Activated T-helper 9 cell treated with anti-CD3 and anti-CD28 coated beads, Interleukin-2, amount 50 U/mL, for 16 hours (primary cell): ENCODE measurements around the gene RBL1.
"Not testable (repeated sequence)": the region's sequence is repeated elsewhere in the genome, so short reads cannot be mapped to it uniquely, and the experiment has no call there.

Experiments
- DNase-seq: peaks from one replicate; pipeline ENCODE4 v3.0.0-alpha.2; 2020; ENCODE audit warnings: low read depth

Gene RBL1, protein sequence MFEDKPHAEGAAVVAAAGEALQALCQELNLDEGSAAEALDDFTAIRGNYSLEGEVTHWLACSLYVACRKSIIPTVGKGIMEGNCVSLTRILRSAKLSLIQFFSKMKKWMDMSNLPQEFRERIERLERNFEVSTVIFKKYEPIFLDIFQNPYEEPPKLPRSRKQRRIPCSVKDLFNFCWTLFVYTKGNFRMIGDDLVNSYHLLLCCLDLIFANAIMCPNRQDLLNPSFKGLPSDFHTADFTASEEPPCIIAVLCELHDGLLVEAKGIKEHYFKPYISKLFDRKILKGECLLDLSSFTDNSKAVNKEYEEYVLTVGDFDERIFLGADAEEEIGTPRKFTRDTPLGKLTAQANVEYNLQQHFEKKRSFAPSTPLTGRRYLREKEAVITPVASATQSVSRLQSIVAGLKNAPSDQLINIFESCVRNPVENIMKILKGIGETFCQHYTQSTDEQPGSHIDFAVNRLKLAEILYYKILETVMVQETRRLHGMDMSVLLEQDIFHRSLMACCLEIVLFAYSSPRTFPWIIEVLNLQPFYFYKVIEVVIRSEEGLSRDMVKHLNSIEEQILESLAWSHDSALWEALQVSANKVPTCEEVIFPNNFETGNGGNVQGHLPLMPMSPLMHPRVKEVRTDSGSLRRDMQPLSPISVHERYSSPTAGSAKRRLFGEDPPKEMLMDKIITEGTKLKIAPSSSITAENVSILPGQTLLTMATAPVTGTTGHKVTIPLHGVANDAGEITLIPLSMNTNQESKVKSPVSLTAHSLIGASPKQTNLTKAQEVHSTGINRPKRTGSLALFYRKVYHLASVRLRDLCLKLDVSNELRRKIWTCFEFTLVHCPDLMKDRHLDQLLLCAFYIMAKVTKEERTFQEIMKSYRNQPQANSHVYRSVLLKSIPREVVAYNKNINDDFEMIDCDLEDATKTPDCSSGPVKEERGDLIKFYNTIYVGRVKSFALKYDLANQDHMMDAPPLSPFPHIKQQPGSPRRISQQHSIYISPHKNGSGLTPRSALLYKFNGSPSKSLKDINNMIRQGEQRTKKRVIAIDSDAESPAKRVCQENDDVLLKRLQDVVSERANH

GRCh38 chr20:37095599-37096414 lies at the start of gene RBL1:
Gene RBL1 (minus strand): TSS chr20:37095997. CDS start chr20:37095928, 69 bp downstream.
- peak; percentile 76 for DNase-seq

DNA sequence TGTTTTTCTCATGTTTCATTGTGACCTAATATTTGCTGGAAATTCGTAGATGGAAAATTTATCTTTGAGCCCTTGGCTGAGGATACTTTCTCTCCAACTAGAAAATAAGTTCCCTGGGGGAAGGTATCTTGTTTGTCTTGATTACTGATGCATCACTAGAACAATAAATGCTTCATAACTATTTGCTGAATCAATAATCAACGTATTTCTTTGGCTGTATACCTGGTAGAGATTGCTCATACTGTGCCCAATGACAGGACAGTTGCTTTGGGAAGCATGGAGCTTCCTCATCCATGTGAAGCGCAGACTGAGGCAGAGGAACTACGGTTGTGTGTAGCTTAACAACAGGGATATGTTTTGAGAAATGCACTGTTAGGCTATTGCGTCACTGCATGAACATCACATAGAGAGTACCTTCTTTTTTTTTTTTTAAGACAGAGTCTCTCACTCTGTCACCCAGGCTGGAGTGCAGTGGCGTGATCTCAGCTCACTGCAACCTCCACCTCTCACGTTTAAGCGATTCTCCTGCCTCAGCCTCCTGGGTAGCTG lies 49.1 kb upstream of the RBL1 start:
- DNase-seq = no peak

GRCh38 chr20:37142708-37143107 lies 46.9 kb upstream of the RBL1 start:
- DNase-seq = no peak

- no peak for DNase-seq
These were observed 41.8 kb upstream of the RBL1 start for GRCh38 chr20:37137547-37137946.

- no peak for DNase-seq
These were observed 38.2 kb upstream of the RBL1 start for GRCh38 chr20:37133952-37134351.

DNA sequence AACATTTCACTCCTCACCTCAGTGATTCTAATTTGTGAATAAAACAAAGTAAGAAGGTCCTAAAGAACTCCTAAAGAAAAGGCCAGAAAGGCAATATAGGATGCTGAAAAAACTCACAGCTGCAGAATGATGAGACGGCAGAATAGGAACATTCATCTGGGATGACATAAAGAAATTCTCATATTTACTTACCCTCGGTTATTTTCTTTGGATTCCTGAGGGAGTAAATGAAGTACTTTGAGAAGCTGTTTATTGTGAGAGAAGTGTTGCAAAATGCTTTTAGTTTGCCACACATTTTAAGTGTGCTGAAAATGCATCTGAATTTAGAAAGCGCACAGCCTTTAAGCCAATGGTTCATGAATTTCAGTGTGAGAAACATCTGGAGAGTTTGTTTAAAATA lies 35.7 kb upstream of the RBL1 start:
- no peak for DNase-seq

GRCh38 chr20:37128803-37129202 lies 33.0 kb upstream of the RBL1 start:
- no peak for DNase-seq

DNA sequence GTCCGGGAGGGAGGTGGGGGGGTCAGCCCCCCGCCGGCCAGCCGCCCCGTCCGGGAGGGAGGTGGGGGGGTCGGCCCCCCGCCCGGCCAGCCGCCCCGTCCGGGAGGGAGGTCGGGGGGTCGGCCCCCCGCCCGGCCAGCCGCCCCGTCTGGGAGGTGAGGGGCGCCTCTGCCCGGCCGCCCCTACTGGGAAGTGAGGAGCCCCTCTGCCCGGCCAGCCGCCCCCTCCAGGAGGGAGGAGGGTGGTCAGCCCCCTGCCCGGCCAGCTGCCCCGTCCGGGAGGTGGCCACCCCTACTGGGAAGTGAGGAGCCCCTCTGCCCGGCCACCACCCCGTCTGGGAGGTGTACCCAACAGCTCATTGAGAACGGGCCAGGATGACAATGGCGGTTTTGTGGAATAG lies 30.5 kb upstream of the RBL1 start:
- not testable (repeated sequence) for DNase-seq

DNA sequence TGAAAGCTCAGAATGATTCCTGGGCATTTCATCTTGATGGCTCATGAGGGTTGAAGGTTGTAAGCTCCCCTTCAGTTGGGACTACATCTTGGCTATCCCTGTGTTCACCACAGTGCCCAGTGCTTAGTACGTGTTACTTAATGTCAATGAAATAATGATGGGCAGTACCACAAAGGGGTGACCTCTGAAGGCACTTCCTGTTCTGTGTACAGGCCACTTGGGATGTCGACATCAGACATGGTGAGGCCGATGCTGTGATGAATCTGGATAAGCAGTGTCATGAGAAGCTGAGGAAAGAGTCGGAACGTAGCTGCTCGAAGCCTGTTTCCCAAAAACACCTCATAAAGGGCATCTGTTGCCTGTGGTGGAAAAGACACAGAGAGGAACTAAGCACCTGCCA lies 27.6 kb upstream of the RBL1 start:
- DNase-seq = no peak

DNA sequence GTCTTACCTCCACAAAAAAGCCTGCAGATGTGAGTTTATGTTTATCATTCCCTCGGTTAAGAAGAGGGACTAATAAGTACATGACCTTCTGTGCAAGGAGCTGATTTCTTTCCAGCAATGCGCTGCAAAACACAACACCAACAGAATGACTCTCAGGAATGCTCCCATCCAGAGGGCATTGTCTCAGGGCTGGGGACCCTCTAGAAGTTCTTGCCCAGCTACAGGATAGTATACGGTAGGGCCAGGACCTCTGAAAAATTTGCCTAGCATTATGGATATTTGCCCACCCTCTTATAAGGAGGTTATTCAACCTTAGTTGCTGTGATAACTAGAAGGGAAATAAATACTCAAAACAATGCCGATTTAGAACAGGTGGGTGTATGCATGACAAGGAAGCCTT lies 24.7 kb upstream of the RBL1 start:
- no peak for DNase-seq

GRCh38 chr20:37119356-37120036 lies 23.7 kb upstream of the RBL1 start:
- DNase-seq = no peak

DNA sequence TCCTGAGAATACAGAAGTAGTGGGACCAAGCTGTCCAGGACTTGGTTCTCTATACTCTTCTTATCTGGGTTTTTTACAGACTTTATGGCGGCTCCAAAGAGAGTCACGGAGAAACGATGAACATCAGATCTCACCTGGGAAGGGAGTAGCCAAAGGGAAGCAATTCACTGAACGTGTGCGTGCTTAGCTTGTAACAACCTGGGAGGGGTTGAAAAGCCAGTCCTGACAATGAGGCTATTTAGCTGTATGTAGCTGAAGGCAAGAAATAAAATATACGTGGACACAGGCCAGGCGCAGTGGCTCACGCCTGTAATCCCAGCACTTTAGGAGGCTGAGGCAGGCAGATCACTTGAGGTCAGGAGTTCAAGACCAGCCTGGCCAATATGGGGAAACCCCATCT lies 18.2 kb upstream of the RBL1 start:
- no peak for DNase-seq

DNA sequence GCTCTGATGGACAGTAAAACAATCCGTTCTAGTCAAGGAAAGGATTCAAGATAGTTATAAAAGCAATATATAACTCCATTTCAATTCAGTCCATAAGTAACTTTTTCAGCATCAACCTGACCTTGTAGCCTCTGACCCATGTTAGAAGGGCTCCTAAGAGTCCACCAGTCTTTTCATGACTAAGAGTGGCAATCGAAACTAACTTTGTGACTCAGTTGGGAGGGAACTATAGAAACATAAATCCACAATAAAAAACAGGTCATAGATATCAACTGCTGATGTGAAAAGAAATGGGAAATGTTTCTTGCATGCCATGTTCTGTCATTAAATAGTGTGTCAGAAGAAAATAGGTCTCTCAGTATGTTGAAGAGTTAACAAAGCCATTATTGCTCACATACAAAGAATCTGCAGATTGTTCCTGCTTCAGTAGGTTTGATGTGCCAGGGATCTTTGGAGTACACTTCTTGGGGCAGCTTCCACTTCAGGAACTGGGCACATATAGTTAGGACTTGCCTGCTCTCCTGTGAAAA lies 16.2 kb upstream of the RBL1 start:
- no peak for DNase-seq

DNA sequence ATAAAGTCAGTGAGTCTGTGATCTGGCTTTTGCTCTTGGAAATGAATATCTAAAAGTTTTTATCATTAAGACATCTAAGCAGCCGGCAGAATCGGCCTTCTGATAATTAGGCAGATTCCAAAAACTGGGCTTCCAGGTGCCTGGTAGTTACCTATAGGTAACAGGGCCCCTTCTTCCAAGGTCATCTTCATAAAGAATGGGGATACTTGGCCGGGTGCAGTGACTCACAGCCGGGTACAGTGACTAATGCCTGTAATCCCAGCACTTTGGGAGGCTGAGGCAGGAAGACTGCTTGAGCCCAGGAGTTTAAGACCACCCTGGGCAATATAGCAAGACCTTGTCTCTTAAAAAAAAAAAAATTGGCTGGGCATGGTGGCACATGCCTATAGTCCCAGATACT lies 12.9 kb upstream of the RBL1 start:
- no peak for DNase-seq

DNA sequence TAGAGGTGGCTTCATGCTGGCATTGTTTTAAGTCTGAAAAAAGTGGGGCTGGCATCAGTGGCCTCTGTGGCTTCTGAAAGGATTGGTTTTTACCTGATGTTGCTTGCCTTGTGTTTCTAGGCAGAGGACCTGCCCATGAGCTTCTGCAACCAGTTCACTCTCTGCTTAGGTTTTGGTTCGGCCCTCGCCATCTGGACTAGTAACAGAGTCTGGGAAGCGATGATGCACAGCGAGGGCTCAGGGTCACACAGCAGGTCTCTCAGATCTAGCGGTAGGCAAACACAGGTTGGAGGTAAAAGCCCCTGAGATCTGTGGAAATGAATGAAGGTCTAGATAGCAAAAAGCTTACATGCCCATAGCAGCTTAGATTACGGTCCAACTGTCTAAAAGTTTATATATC lies 6.8 kb upstream of the RBL1 start:
- DNase-seq = no peak

- no peak for DNase-seq
These were observed 731 bp upstream of the RBL1 start for GRCh38 chr20:37096415-37097041.

- peak; percentile 6 for DNase-seq
These were observed 644 bp downstream of the RBL1 start for GRCh38 chr20:37095108-37095598.

DNA sequence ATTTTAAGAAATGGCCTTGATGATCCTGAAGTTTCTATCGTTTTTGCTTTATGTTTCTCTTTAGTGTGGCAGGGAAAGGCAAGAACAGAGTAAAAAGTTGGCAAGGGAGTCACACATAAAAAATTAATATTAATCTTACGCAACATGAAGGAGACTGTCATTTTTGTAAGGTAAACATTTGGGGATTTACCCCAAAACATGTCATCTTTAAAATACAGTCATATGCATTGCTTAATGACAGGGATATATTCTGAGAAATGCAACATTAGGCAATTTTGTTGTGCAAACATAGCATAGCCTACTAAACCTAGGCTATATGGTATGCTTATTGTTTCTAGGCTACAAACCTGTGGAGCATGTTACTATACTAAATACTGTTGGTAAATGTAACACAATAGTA lies 5.4 kb downstream of the RBL1 start:
- DNase-seq = no peak

- DNase-seq = peak; percentile 8
These were observed 14.0 kb downstream of the RBL1 start for GRCh38 chr20:37081717-37082289.

DNA sequence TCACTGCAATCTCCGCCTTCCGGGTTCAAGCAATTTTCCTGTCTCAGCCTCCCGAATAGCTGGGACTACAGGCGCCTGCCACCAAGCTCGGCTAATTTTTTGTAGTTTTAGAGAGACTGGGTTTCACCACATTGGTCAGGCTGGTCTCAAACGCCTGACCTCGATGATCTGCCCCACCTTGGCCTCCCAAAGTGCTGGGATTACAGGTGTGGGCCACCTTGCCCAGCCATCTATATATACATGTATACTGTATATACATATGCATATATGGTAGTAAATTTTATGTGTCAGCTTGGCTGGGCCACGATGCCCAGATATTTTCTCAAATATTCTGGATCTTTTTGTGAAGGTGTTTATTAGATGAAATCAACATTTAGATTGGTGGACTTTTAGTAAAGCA lies 18.8 kb downstream of the RBL1 start:
- no peak for DNase-seq
